NCI-H2107 (cell line): Measurements from ENCODE around the gene NME4.
A peak's percentile ranks its signal among the peaks of the same experiment; 100 is the strongest.

Experiments
- DNase-seq: peaks from one replicate; lab custom pipeline; 2025; lab: John Stamatoyannopoulos, UW

NME4 gene

GRCh38 chr16:363766-364490 is 33.1 kb upstream of the NME4 start:
- DNase-seq: no peak

GRCh38 chr16:364595-365491 is 32.2 kb upstream of the NME4 start:
- DNase-seq: no peak

GRCh38 chr16:366476-366875 is 30.5 kb upstream of the NME4 start:
- DNase-seq: no peak

GRCh38 chr16:367333-367903 is 29.6 kb upstream of the NME4 start:
- DNase-seq: no peak

- DNase-seq: no peak
These were observed 28.4 kb upstream of the NME4 start for GRCh38 chr16:368388-369158.

- DNase-seq: no peak
These were observed 27.6 kb upstream of the NME4 start for GRCh38 chr16:369275-369865.

GRCh38 chr16:369866-370436 is 27.0 kb upstream of the NME4 start:
- no peak for DNase-seq

- DNase-seq: peak; percentile 87
These were observed 26.6 kb upstream of the NME4 start, which contains the start of gene MRPL28 for GRCh38 chr16:370443-370842. Gene MRPL28, minus strand, starts transcription at chr16:370538. Its CDS starts 320 bp downstream, at chr16:370218.

GRCh38 chr16:370979-371514 is 26.0 kb upstream of the NME4 start:
- DNase-seq: no peak

GRCh38 chr16:371515-372301 is 25.3 kb upstream of the NME4 start:
- peak; percentile 77 for DNase-seq

- no peak for DNase-seq
These were observed 24.6 kb upstream of the NME4 start for GRCh38 chr16:372302-372983.

- DNase-seq: no peak
These were observed 23.9 kb upstream of the NME4 start for GRCh38 chr16:373020-373598.

- no peak for DNase-seq
These were observed 23.0 kb upstream of the NME4 start for GRCh38 chr16:373848-374615.

- DNase-seq: no peak
These were observed 22.4 kb upstream of the NME4 start for GRCh38 chr16:374616-374926.

- no peak for DNase-seq
These were observed 21.8 kb upstream of the NME4 start for GRCh38 chr16:375212-375611.

GRCh38 chr16:375927-376816 is 20.8 kb upstream of the NME4 start:
- no peak for DNase-seq

GRCh38 chr16:376817-377418 is 20.1 kb upstream of the NME4 start:
- no peak for DNase-seq
